Thoracic aorta (tissue), 2 donors: ENCODE data around the gene ZSCAN5B. TPM values are rescaled to one million over a fixed set of nuclear protein-coding genes. Genes with fewer than 3 reads are reported as not detected.
"Not testable (repeated sequence)": the region's sequence is repeated elsewhere in the genome, so short reads cannot be mapped to it uniquely, and the experiment has no call there.

Experiments
- ATAC-seq: fragments of 150-250 bp; one replicate; pipeline ENCODE4 v1.8.0; 2017; ENCODE audit warnings: low read depth; ENCODE audit not compliant: insufficient number of reproducible peaks, low FRiP score
- DNase-seq: peaks from one replicate; pipeline ENCODE4 v3.0.0-alpha.2; 2020; ENCODE audit warnings: low spot score
- H3K27ac ChIP-seq, 2 donors: fragments of 200-600 bp; sonication (generic); 1 replicate in 1 of 2; 2 replicates in 1 of 2; pipeline ENCODE4 v1.5.1; 2016; ENCODE audit warnings: mild to moderate bottlenecking in 2 of 2, moderate library complexity in 2 of 2
- H3K27me3 ChIP-seq: fragments of 200-600 bp; sonication (generic); replicated peaks from 2 replicates; pipeline ENCODE4 v1.6.0; 2016; ENCODE audit warnings: mild to moderate bottlenecking; ENCODE audit not compliant: insufficient read depth
- H3K36me3 ChIP-seq: fragments of 200-600 bp; sonication (generic); one replicate; pipeline ENCODE4 v1.5.1; 2016
- H3K4me1 ChIP-seq, 2 donors: fragments of 200-600 bp; sonication (generic); 1 replicate in 1 of 2; 2 replicates in 1 of 2; pipeline versions ENCODE4 v1.5.1 to v1.6.0; 2016; ENCODE audit warnings: low read depth in 2 of 2, mild to moderate bottlenecking in 1 of 2; ENCODE audit not compliant: control insufficient read depth in 1 of 2
- H3K4me3 ChIP-seq: fragments of 200-600 bp; sonication (generic); 2 replicates; pipeline ENCODE4 v1.5.1; 2016; ENCODE audit warnings: mild to moderate bottlenecking
- H3K9me3 ChIP-seq: fragments of 200-600 bp; sonication (generic); 2 replicates; pipeline ENCODE4 v1.5.1; 2016
- total RNA-seq, 2 donors: library from RNA; depleted of rRNA; stranded (reverse); fragments of >200 nt; gene quantifications; one replicate each; pipeline versions ENCODE4 v1.1.0 to v1.2.3, GENCODE V29; 2016
- TF ChIP-seq, protein P1 (sequence below): fragments of 200-600 bp; sonication (generic); IDR thresholded peaks from one replicate; pipeline ENCODE4 v1.5.1; 2019; ENCODE audit warnings: antibody characterized with exemption

The ZSCAN5B gene, protein sequence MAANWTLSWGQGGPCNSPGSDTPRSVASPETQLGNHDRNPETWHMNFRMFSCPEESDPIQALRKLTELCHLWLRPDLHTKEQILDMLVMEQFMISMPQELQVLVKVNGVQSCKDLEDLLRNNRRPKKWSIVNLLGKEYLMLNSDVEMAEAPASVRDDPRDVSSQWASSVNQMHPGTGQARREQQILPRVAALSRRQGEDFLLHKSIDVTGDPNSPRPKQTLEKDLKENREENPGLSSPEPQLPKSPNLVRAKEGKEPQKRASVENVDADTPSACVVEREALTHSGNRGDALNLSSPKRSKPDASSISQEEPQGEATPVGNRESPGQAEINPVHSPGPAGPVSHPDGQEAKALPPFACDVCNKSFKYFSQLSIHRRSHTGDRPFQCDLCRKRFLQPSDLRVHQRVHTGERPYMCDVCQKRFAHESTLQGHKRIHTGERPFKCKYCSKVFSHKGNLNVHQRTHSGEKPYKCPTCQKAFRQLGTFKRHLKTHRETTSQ
- not detected for total RNA-seq

DNA sequence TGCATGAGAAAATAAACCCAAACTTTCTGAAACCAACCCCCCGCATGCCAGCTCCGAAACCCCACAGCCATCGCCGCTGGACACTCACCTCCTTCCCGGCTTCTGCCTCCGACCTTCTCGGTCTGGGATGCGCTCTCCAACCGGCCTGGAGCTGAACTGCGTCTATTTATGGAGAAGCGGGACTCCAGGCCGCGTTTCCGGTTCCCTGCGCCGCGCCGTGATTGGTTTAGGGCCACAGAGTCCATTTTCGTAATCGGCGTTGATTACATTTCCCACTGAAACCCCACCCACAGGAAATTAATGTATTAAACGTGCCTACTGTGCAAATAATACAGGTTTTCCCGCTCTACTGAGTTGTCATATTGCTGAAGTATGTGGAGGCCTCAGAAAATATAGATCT is at the start of gene ZSCAN5B:
TSS of gene ZSCAN5B (minus strand) at position 138 of the 400 bp plus-strand sequence. CDS start 4,731 bp downstream, outside the sequence.
- H3K4me1 ChIP-seq, H3K27me3 ChIP-seq, H3K27ac ChIP-seq, ATAC-seq, DNase-seq, H3K9me3 ChIP-seq, H3K36me3 ChIP-seq, H3K4me3 ChIP-seq: not testable (repeated sequence)

DNA sequence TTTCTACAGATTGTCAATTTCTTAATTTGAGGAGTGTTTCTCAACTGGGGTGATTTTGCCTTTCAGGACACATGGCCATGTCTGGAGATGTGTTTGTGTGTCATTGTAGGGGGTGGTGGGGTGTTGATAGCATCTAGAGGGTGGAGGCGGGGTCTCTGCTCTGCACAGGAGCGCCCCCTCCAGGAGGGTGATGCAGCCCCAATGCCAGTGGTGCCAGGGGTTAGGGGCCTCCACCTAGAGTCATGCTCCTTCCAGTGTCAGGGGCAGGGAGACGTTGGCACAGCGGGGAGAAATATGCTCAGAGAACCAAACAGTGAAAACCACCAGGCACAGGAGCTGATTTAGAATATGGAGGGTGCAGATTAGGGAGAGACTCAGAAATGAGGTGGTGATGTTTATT is 48.2 kb upstream of the ZSCAN5B start:
- H3K4me1 ChIP-seq, H3K36me3 ChIP-seq, H3K27ac ChIP-seq, H3K27me3 ChIP-seq, H3K9me3 ChIP-seq, DNase-seq, ATAC-seq, H3K4me3 ChIP-seq: not testable (repeated sequence)

DNA sequence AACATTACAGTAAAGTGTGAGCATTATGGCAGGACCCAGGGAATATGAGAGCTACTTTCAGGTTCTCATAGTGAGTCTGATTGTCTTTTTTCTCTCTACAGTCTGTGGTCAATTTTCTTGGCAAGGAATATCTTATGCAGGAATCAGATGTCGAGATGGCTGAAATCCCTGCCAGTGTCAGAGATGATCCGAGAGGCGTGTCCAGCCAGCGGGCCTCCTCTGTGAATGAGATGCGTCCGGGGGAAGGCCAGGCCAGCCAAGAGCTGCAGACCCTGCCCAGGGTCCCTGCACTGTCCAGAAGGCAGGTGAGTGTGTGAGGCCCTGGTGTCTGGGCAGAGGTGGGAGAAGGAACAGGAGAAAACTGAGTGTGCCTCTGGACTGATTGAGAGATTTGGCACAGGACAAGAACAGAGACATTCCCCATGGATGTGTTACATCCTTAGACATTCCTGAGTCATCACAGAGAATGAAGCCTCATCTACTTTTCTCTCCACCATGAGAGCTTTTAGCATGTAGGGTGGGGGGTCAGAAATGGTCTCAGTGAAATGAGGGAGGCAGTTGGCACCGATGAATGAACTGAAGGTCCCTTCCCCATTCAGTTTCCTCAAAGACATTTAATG is 47.6 kb upstream of the ZSCAN5B start:
- H3K27ac ChIP-seq: no peak overlapping the region
- H3K36me3 ChIP-seq: no peaks in the 10 kb centered on the region
- DNase-seq: no peak
- TF ChIP-seq, protein P1, sequence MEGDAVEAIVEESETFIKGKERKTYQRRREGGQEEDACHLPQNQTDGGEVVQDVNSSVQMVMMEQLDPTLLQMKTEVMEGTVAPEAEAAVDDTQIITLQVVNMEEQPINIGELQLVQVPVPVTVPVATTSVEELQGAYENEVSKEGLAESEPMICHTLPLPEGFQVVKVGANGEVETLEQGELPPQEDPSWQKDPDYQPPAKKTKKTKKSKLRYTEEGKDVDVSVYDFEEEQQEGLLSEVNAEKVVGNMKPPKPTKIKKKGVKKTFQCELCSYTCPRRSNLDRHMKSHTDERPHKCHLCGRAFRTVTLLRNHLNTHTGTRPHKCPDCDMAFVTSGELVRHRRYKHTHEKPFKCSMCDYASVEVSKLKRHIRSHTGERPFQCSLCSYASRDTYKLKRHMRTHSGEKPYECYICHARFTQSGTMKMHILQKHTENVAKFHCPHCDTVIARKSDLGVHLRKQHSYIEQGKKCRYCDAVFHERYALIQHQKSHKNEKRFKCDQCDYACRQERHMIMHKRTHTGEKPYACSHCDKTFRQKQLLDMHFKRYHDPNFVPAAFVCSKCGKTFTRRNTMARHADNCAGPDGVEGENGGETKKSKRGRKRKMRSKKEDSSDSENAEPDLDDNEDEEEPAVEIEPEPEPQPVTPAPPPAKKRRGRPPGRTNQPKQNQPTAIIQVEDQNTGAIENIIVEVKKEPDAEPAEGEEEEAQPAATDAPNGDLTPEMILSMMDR: no peak
- no peaks in the 10 kb centered on the region for H3K27me3 ChIP-seq
- no peaks in the 10 kb centered on the region for H3K9me3 ChIP-seq
- no peaks in the 10 kb centered on the region for H3K4me1 ChIP-seq
- no peak for ATAC-seq
- H3K4me3 ChIP-seq: no peak overlapping the region

DNA sequence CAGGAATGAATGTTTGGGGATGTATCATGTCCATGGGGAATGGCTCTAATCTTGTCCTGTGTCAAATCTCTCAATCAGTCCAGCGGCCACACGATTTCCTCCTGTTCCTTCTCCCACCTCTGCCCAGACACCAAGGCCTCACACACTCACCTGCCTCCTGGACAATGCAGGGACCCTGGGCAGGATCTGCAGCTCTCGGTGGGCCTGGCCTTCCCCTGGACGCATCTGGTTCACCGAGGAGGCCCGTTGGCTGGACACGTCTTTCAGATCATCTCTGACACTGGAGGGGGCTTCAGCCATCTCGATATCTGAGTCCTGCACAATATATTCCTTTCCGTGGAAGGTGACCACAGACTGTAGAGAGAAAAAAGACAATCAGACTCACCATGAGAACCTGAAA is 25.9 kb upstream of the ZSCAN5B start:
- Histone ChIP-seq H3K27me3 (no peaks in the 10 kb centered on the region), H3K27ac (no peak overlapping the region), H3K9me3 (no peaks in the 10 kb centered on the region), H3K4me1 (no peaks in the 10 kb centered on the region), H3K4me3 (no peak overlapping the region), H3K36me3 (no peaks in the 10 kb centered on the region)
- DNase-seq (no peak), ATAC-seq (no peak)
- TF ChIP-seq, protein P1: no peak

DNA sequence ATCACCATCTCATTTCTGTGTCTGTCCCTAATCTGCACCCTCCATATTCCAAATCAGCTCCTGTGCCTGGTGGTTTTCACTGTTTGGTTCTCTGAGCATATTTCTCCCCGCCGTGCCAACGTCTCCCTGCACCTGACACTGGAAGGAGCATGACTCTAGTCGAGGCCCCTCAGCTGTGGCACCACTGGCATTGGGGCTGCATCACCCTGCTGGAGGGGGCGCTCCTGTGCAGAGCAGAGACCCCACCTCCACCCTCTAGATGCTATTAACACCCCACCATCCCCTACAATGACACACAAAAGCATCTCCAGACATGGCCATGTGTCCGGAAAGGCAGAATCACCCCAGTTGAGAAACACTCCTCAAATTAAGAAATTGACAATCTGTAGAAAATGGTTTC is 25.3 kb upstream of the ZSCAN5B start:
- TF ChIP-seq, protein P1: no peak
- Histone ChIP-seq H3K36me3 (no peaks in the 10 kb centered on the region), H3K4me1 (peaks cover 0 to under 1% of the 10 kb centered on the region in 2 donors), H3K27me3 (no peaks in the 10 kb centered on the region), H3K9me3 (no peaks in the 10 kb centered on the region), H3K4me3 (no peak overlapping the region), H3K27ac (no peak overlapping the region)
- no peak for DNase-seq
- no peak for ATAC-seq

DNA sequence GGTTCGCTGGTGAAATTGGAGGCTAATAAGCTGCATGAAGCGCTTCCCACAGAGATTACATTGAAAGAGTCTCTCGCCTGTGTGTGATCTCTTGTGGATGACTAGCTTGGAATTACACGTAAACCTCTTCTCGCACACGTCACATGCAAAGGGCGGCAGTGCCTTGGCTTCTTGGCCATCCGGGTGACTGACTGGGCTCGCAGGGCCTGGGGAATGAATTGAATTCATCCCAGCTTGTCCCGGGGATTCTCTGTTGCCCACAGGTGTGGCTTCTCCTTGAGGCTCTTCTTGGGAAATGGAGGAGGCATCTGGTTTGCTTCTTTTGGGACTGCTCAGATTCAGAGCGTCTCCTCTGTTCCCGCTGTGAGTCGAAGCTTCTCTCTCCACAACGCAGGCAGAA is 24.3 kb upstream of the ZSCAN5B start:
- no peaks in the 10 kb centered on the region for H3K9me3 ChIP-seq
- H3K36me3 ChIP-seq: no peaks in the 10 kb centered on the region
- H3K4me1 ChIP-seq: peaks cover 0 to 5% of the 10 kb centered on the region in 2 donors
- no peak overlapping the region for H3K4me3 ChIP-seq
- ATAC-seq (no peak), DNase-seq (no peak)
- no peaks in the 10 kb centered on the region for H3K27me3 ChIP-seq
- TF ChIP-seq, protein P1: no peak
- no peak overlapping the region for H3K27ac ChIP-seq

DNA sequence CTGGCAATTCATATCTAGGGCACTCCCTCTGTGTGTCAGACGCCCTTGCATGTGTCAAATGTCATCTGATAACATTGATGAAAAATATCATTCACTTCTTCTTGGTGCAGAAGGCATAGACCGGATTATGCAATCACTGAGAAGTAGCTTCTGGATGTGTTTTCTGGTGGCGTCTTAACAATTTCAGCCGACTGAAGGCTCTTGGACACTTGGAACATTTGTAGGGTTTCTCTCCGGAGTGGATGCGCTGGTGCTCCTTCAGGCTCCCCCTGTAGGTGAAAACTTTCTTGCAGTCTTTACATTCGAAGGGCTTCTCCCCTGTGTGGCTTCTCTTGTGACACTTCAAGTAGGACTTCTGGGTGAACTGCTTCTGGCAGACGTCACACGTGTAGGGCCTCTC is 23.9 kb upstream of the ZSCAN5B start:
- not testable (repeated sequence) for H3K9me3 ChIP-seq, H3K36me3 ChIP-seq, H3K4me3 ChIP-seq, H3K27me3 ChIP-seq, DNase-seq, ATAC-seq, H3K4me1 ChIP-seq, H3K27ac ChIP-seq
